ENCODE data around the gene REN.

Gene REN

GRCh38 chr1:204190212-204191211 is 24.4 kb upstream of the REN start:
- DNase-seq, result no peak

DNA sequence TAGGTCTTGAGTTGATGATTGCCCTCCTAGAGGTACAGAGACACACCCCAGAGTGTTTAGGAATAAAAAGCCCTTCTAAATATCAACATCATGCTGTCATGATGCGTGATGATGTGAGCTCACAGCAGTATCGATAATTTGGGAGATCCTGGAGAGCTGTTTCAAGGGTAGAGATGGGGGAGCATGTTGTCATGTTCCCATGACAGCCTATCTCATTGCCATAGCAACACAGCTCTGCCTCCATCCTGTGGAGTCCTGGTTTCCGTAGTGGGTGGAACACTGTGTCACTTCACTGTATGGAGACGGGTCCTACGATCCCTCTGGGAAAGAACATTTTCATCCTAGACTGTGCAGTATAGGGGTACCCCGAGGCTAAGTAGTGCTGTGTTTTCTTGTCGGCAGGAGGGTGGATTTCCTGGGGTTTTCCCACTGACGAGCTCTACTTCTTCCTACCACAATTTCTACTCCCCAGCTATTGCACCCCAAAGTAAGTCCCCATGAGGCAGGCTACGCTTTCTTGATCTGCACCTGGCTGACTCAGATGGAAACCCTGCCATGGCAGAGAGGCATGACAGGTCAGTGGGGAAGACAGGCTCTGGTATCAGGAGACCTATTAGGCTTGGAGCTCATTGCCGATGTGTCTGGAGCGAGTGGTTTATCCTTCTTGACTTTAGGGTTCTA is 23.0 kb upstream of the REN start:
- DNase-seq, result no peak

GRCh38 chr1:204186597-204186996 is 20.5 kb upstream of the REN start:
- no peak for DNase-seq

GRCh38 chr1:204181116-204181515 is 15.0 kb upstream of the REN start:
- no peak for DNase-seq

- no peak for DNase-seq
These were observed 14.0 kb upstream of the REN start for GRCh38 chr1:204180133-204180532.

DNA sequence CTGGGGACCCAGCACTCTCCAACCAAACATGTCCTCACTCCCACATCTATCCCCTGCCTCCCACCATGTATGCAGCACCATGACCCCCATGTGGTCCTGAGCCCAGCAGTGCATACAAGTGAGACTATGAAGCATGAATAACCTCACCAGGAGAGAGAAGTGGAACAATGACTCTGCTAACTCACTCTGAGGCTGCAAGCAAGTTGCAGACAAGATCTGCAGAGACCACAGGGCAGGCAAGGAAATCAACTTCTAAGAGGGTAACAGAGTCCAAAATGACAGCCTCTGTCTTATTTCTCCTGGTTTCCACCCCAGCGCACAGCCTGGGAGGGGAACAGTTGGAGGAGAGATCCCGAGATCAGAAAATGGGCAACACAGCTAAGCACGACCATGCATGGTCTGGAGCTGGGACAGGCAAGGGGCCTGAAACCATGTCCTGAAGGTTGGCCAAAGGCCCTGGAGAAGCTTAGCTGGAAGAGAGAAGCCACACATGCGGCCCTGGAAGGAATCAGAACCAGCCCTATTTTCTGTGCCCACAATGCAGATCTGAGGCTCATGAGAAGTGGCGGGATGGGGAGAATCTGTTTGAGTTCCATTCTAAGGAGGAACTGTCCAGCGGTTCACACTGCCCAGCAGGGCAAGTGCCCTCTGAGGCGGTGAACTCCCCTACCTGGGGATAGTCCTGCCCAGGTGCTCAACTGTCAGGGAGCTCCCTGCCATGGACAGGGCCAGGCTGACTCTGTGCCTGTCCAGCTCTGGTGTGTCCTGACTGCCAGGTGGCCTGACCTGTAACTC is 12.5 kb upstream of the REN start:
- no peak for DNase-seq

DNA sequence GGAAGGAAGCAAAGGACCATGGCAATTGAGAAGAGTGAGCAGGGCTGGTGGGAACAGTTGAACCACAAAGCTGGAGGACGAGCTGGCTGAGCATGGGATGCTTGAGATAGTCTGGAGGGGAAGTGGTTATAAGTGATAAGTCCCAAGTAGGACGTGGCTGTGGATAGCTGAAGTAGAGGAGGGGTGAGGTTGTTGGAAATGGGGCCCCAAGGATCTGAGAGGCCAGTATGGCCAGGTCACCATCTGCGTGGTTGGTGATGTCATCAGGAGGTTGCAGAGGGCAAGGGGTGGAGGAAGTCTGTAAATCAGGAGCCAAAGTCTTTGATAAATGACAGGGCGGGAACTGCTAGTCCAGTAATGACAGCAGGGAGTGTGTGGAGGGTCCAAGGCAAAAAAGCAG is 11.0 kb upstream of the REN start:
- DNase-seq, result no peak

GRCh38 chr1:204176049-204176448 is 9.9 kb upstream of the REN start:
- no peak for DNase-seq

DNA sequence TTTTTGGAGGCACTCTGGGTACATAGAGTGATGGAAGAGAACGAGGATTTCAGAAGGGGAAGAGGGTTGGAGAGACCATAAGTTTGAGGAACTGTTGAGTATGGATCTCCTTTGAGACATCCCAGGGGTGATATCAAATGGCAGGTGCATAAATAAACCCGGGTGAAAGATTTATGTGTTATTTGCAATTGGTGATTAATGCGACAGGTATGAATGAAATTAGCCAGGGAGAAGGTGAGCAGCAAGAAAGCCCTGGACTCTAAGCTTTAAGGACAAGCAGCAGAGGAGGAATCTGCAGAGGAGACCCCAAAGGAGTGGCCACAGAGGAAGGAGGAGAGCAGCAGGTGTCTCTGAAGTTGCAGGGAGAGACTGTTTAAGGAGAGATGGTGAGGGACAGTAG is 8.8 kb upstream of the REN start:
- no peak for DNase-seq

DNA sequence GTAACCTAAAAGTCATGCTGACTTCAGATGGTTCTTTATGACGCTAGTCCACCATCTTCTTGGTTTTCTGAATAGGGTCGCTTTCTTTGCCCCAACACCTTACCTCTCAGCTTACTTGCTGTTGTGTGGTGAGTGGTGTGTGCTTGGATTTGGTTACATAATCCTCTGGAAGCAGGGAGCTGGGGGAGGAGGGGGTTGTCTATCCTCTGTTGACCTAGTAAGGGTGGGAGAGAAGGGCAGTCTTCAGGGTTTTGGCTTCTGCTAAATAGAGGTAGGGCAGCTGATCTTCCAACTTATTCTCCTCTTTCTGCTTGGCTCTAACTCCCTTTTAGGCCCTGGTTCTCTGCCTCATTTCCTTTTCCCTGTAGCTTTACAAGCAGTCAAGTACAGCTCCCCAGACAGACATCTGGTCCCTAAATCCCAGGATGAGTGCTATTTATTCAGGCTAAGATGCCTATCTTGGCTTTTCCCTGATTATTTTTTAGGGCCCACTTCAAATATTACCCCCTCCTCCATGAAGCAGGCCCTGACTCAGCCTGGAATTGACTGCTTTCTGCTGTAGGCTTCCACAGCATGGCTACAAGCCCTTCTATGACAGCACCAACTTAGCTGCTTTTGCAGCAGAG is 6.4 kb upstream of the REN start:
- no peak for DNase-seq

- no peak for DNase-seq
These were observed 5.6 kb upstream of the REN start for GRCh38 chr1:204171751-204172178.

- no peak for DNase-seq
These were observed 4.5 kb upstream of the REN start for GRCh38 chr1:204170494-204171155.

DNA sequence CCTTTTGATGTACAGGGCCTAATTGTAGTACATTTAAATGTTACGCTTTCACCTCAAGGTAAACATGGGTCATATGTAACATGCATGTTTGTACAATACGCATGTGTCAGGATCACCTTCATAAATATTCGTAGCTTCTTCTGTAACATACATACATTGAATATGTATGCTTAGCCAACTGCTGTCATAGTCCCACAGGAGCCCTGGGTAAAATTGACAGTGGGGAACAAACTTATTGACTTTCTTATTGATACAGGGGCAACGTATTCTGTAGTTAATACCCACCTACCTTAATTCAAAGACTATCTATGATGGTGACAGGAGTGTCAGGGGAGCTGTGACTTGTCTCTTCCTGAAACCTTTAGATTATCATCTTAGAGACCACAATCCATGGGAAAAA is 3.7 kb upstream of the REN start:
- no peak for DNase-seq

DNA sequence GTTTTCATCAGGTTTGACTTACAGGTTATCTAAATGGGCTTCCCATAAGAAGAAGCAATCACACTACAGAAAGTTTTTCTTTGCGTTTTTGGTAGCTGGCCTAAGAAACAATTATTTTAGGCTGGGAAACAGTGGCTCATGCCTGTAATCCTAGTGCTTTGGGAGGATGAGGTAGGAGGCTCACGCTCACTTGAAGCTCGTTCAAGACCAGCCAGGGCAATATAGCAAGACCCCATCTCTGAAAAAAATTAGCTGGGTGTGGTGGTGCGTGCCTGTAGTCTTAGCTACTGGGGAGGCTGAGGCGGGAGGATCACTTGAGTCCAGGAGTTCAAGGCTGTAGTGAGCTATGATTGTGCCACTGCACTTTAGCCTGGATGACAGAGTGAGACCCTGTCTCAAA is 1.6 kb upstream of the REN start:
- DNase-seq, result no peak

DNA sequence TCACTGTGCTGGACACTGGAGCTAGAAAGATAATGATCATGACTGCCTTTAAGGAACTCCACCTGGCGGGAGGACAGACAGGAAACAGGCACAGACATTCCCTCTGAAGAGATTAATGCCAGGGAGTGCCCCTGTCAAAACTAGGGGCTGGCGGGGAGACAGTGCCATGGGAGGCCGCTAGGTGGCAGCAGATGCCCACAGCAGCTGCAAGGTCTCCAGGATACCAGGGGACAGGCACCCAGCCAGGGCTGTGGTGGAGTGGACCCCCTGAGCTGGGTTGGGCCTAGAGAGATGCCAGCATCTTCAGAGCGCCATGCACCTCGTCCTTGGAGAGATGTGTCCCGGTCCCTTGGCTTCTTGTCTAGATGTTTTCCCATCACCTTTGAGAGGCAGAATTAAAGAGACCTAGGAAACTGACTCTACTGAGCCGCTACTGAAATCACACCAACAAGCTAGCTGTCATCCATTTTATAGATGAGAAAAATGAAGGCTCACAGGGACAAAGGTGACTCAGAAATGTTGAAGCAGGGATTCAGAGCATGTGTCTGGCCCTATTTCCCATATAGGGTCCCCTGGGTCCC is 3.6 kb downstream of the REN start:
- peak; percentile 76 to 89 for DNase-seq

DNA sequence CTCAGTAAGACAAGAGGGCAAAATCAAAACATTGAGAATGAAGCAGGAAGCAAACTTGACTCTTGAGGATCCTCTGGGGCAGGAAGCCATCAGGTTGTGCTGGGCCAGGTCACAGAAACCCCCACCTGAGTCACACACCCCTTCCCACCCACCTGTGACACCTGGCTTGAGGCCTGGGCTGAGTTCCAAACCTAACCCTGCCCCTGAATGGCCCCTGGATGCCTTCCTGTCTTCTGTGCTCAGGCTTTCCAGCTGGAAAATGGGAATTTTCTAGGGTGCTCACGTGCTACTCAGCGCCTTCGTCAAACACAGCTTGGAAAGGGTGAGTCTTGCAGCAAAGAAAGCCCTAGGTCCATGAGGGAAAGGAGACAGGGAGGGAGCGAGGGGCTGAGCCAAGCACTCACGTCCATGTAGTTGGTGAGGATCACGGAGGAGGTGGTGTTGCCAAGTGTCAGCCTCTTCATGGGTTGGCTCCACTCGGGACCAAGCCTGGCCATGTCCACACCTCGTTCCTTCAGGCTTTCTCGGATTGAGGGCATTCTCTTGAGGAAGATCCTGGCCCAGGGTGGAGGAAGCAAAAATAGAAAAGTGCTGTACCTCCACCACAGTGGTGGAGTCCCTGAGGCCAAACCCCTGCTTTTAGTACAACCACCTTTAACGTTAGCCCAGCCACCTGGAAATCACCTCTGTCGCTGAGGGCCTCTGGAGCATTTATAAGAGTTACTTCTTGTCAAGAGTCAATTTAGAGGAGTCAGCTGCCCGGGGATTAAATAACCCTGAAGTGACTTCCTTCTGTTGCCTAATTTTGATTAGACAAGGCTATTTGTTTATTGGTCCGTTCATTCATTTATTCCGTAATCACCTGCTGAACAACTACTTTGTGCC is 4.3 kb downstream of the REN start:
- DNase-seq, result no peak

DNA sequence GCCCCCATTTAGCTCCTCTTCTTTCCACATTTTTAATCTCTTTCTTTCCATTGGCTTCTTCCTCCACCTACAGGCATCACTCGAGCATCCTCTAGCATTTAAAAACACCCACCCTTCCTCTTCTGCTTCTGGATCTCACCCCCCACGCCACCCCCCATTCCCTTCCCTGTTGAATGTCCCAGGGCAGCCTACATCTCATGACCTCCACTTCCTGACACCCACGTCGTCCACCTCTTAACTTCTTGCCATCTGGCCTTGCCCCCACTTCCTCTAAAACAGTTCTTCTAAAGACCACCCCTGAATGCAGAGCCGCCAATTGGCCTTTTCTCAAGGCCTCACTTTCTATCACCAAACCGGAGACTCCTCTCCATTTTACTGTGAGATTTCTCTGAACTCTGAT is 8.2 kb downstream of the REN start:
- no peak for DNase-seq

DNA sequence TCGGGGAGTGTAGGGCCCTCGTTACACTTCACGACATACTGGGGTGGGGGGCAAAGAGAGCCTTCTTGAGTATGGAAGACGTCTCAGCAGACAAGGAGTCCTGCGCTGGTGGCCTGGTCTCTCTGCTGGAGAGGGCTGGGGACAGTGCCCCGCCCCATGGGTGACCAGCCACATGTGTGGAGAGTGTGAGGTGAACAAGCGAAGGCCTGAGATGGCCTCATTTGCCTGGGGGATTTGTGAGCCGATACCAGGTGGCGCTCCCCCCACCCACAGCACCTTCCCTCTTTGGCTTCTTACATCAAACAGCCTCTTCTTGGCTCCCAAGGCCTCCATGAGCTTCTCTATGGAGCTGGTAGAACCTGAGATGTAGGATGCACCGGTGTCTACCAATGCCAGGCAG is 10.3 kb downstream of the REN start:
- DNase-seq, result no peak

- no peak for DNase-seq
These were observed 11.4 kb downstream of the REN start for GRCh38 chr1:204154568-204155255.

- no peak for DNase-seq
These were observed 12.5 kb downstream of the REN start for GRCh38 chr1:204153667-204154066.

All from NCI-H446 (cell line).